ENCODE results near the gene SELENBP1. TPM values are rescaled to one million over a fixed set of nuclear protein-coding genes. Genes with fewer than 3 reads are reported as not detected.

The SELENBP1 gene
- total and polyA plus RNA-seq, 2 of the 13 experiments (the other 11 are each of a cell fraction or from before 2014, with no cell fraction given), result 27.8 to 29.0 TPM

DNA sequence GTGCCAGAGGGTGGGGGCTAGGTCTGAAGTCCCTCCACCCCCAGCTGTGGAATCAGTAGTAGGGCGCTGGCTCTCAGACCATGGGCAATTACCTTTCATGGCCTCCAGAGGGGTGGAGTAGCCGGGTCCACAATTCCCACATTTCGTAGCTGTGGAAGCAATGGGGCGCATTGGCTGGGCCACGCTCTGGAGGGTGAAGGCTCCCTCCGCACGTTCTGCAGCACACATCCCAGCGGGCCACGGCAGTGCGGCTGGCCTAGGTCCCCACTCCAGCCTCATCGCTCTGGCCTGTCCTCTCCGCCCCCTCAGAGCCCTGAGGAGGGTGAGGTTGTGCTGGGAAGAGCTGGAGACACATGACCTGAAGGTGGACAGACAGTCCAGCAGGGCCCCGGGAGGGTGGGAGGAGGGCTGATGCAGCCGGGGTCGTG, 2.9 kb downstream of the SELENBP1 start:
- Histone ChIP-seq H3K36me3 (replicated peaks in 1 of 2; ENCODE audit: control insufficient read depth in 1 of 2, insufficient read depth in 2 of 2, low read length in 2 of 2) (peaks cover 8 to 14% of the 10 kb centered on the region in 2 experiments; a peak in 4 of 5 replicates), H3K9ac (ENCODE audit: insufficient read depth, low read depth, low read length) (no peak overlapping the region), H3K79me2 (ENCODE audit: insufficient read depth, low read length) (peaks cover 5% of the 10 kb centered on the region), H4K20me1 (ENCODE audit: insufficient read depth, low read length) (no peaks in the 10 kb centered on the region), H3K4me1 (ENCODE audit: insufficient read depth, low read length) (peaks cover 41% of the 10 kb centered on the region), H3K27ac (ENCODE audit: extremely low read length, insufficient read depth, low read length) (no peak overlapping the region), H3K9me3 (ENCODE audit: low read length) (no peaks in the 10 kb centered on the region), H3K4me3 (replicated peaks in 1 of 3; ENCODE audit: insufficient read depth in 1 of 3, low read depth in 2 of 3, low read length in 3 of 3) (no peak overlapping the region), H2AFZ (ENCODE audit: low read length) (no peak overlapping the region), H3K27me3 (ENCODE audit: control insufficient read depth in 1 of 2, insufficient read depth in 2 of 2, low read length in 2 of 2) (no peaks in the 10 kb centered on the region; a peak in 1 of 5 replicates), H3K4me2 (ENCODE audit: low read depth, low read length) (no peak overlapping the region)
- intact Hi-C loops (cut with micrococcal nuclease; ENCODE audit: unreplicated experiment) (no loop called here), in situ Hi-C loops (cut with HindIII; ENCODE audit: extremely low pct_ligation_motif_present, low pct_unique_long_range_greater_than_20kb) (no loop called here)
- POLR2A ChIA-PET, result interaction anchor here (0.9 kb wide), 1 partner anchor 30 kb away, joined by 3 read pairs; the partner anchor contains the start of gene PSMB4
- DNase-seq (ENCODE audit: low spot score) (no peak), FAIRE-seq (no peak), ATAC-seq (no peak)
- TF ChIP-seq ZSCAN20 (CRISPR knock-in tag; IDR thresholded peaks at IDR 0.05; ENCODE audit: borderline replicate concordance) (no peak), SNRNP70 (IDR thresholded peaks at IDR 0.05; ENCODE audit: low read depth, low read length) (no peak), SALL1 (CRISPR knock-in tag; IDR thresholded peaks at IDR 0.05) (no peak), PHF21A (CRISPR knock-in tag; IDR thresholded peaks at IDR 0.05) (no peak), MED8 (CRISPR knock-in tag; IDR thresholded peaks at IDR 0.05; ENCODE audit: insufficient replicate concordance) (no peak), ZNF678 (CRISPR knock-in tag; IDR thresholded peaks at IDR 0.05) (no peak), EHMT2 (IDR thresholded peaks at IDR 0.05; ENCODE audit: borderline replicate concordance, low read depth, low read length) (no peak), STAG1 (CRISPR knock-in tag; IDR thresholded peaks at IDR 0.05) (no peak), MBNL3 (CRISPR knock-in tag; conservative IDR thresholded peaks at IDR 0.05) (no peak), BRCA1 (CRISPR knock-in tag; IDR thresholded peaks at IDR 0.05) (no peak)
- TF ChIP-seq, protein P1, sequence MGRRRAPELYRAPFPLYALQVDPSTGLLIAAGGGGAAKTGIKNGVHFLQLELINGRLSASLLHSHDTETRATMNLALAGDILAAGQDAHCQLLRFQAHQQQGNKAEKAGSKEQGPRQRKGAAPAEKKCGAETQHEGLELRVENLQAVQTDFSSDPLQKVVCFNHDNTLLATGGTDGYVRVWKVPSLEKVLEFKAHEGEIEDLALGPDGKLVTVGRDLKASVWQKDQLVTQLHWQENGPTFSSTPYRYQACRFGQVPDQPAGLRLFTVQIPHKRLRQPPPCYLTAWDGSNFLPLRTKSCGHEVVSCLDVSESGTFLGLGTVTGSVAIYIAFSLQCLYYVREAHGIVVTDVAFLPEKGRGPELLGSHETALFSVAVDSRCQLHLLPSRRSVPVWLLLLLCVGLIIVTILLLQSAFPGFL (CRISPR knock-in tag; IDR thresholded peaks at IDR 0.05), result no peak
- TF ChIP-seq, protein P2, sequence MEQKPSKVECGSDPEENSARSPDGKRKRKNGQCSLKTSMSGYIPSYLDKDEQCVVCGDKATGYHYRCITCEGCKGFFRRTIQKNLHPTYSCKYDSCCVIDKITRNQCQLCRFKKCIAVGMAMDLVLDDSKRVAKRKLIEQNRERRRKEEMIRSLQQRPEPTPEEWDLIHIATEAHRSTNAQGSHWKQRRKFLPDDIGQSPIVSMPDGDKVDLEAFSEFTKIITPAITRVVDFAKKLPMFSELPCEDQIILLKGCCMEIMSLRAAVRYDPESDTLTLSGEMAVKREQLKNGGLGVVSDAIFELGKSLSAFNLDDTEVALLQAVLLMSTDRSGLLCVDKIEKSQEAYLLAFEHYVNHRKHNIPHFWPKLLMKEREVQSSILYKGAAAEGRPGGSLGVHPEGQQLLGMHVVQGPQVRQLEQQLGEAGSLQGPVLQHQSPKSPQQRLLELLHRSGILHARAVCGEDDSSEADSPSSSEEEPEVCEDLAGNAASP (CRISPR knock-in tag; IDR thresholded peaks at IDR 0.05; ENCODE audit: borderline replicate concordance), result no peak
- BruUV-seq (replicated peaks), result no TSS peak
- 78% methylated on average over 4 of the region's 15 CpGs for WGBS (ENCODE audit: low lambda C conversion rate)
- CTCF ChIA-PET (ENCODE audit: low intra/inter-chr PET ratio, low total read pairs), result no interaction called here
